ENCODE measurements around the gene ESYT3.

GRCh38 chr3:138407236-138407907 lies 27.0 kb upstream of the ESYT3 start:
- no peak for TF ChIP-seq EP300 (IDR thresholded peaks at IDR 0.05)
- TF ChIP-seq, protein P1, sequence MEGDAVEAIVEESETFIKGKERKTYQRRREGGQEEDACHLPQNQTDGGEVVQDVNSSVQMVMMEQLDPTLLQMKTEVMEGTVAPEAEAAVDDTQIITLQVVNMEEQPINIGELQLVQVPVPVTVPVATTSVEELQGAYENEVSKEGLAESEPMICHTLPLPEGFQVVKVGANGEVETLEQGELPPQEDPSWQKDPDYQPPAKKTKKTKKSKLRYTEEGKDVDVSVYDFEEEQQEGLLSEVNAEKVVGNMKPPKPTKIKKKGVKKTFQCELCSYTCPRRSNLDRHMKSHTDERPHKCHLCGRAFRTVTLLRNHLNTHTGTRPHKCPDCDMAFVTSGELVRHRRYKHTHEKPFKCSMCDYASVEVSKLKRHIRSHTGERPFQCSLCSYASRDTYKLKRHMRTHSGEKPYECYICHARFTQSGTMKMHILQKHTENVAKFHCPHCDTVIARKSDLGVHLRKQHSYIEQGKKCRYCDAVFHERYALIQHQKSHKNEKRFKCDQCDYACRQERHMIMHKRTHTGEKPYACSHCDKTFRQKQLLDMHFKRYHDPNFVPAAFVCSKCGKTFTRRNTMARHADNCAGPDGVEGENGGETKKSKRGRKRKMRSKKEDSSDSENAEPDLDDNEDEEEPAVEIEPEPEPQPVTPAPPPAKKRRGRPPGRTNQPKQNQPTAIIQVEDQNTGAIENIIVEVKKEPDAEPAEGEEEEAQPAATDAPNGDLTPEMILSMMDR (IDR thresholded peaks at IDR 0.05), result no peak
